Adrenal gland (tissue), 5 donors: ENCODE measurements around the gene TIGD3.

Experiments used
- CTCF ChIP-seq, 6 experiments: fragments of 450-650 bp in 4 of 6; fragments of 200-600 bp in 2 of 6; sonication (generic) in 1 of 6; IDR thresholded peaks; 1 replicate in 5 of 6; 2 replicates in 1 of 6; pipeline versions ENCODE4 v1.5.1 to v1.8.0; 2016 to 2021; ENCODE audit warnings: antibody characterized with exemption in 6 of 6, mild to moderate bottlenecking in 2 of 6, moderate library complexity in 1 of 6
- POLR2A ChIP-seq, 2 donors: fragments of 450-650 bp; IDR thresholded peaks; one replicate each; pipeline ENCODE4 v1.6.1; 2017; ENCODE audit warnings: antibody characterized with exemption in 2 of 2, mild to moderate bottlenecking in 2 of 2, moderate library complexity in 1 of 2
- donor health status: DM: no; HTN: no; CAD: no.

- no peak for TF ChIP-seq CTCF (IDR thresholded peaks at IDR 0.05)
- no peak for TF ChIP-seq POLR2A (IDR thresholded peaks at IDR 0.05)
Observed at GRCh38 chr11:65338676-65339075, 15.9 kb upstream of the TIGD3 start.
